GM13976 (cell line): ENCODE measurements around the gene NR6A1.

Experiments
- DNase-seq: peaks from one replicate; pipeline ENCODE4 v3.0.0; 2012; ENCODE audit warnings: low spot score
- in situ Hi-C: fragments of 300-500 bp; cut with MboI; formaldehyde crosslinking; loops from one replicate; pipeline ENCODE4 v1.12.0; 2022; ENCODE audit warnings: low sequenced_read_pairs, mixed read lengths, inconsistent platforms; ENCODE audit not compliant: unreplicated experiment
- TF ChIP-seq, protein P1 (sequence below): IDR thresholded peaks from 2 replicates; pipeline ENCODE4 v1.5.1; 2012; ENCODE audit warnings: borderline replicate concordance, mild to moderate bottlenecking; ENCODE audit not compliant: insufficient read depth; ENCODE audit errors: extremely low read depth, missing control alignments, control extremely low read depth

The NR6A1 gene

DNA sequence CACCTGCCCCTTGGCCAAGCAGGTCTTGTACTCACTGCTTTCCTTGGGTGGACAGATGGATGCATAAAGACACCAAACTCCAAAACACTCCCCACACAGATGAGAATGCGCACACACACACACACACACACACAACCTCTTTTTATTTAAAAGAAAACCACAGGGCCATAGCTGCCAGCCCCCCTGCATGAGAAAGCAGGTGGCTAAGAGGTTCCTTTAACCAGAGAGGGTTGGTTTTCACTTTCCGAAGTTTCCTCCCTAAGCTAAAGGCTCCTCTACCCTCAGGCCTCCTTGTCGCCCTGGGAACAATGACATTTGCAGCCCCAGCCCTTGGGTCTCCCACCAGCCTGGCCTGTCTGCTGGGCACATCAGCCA lies 275.0 kb downstream of the NR6A1 start:
- in situ Hi-C loops: no loop called here
- TF ChIP-seq, protein P1, sequence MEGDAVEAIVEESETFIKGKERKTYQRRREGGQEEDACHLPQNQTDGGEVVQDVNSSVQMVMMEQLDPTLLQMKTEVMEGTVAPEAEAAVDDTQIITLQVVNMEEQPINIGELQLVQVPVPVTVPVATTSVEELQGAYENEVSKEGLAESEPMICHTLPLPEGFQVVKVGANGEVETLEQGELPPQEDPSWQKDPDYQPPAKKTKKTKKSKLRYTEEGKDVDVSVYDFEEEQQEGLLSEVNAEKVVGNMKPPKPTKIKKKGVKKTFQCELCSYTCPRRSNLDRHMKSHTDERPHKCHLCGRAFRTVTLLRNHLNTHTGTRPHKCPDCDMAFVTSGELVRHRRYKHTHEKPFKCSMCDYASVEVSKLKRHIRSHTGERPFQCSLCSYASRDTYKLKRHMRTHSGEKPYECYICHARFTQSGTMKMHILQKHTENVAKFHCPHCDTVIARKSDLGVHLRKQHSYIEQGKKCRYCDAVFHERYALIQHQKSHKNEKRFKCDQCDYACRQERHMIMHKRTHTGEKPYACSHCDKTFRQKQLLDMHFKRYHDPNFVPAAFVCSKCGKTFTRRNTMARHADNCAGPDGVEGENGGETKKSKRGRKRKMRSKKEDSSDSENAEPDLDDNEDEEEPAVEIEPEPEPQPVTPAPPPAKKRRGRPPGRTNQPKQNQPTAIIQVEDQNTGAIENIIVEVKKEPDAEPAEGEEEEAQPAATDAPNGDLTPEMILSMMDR: no peak

DNA sequence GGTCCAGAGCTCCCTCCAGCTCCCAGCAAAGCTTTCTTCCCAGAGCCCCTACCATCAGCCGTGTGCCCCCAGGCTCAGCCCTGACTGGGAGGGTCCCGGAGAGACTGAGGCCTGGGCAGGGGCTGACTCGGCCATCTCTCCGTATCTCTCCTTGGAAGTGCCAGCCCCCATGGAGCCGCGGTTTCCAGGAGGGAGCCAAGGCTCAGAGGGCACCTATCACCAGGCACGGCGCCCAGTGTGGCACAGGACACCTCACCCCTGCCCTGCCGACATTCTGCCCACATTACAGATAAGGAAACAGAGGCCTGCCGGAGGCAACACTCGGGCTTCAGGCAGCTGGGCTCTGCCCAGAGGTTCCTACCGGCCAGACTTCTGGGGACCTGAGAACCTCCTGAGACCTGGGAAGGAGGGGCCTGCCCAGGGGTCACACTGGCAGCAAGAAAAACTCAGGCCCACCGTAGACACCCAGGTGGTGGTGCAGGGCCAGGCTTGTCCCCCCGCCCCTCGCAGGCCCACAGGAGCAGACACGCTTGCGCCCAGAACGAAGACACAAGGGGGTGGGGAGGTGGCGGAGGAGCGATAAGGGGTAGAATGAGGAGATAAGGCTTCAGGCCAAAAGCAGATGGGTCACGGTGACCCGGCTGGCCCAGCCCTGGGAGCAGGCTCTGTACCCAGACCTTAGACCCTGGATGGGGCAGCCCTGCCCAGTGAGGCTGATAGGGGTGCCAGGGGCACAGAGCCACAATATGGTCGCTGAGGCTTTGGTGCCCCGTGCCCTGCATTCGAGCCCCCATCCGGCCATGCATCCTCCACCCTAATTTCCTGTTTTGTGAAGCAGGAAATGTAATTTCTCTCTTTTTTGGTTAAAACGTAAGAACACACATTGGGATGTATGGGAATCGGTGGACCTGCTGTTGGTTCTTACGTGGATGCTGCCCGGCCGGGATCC lies 275.7 kb downstream of the NR6A1 start:
- no peak for DNase-seq
- TF ChIP-seq, protein P1: no peak
- in situ Hi-C loops: no loop called here

More for the DNA sequence above, 275.0 kb downstream of the NR6A1 start:
- DNase-seq: no peak

GRCh38 chr9:124493794-124494479 lies 277.2 kb downstream of the NR6A1 start:
- DNase-seq: peak; percentile 74
- in situ Hi-C loops: no loop called here
- TF ChIP-seq, protein P1: no peak

GRCh38 chr9:124493218-124493617 lies 277.9 kb downstream of the NR6A1 start:
- in situ Hi-C loops: no loop called here
- DNase-seq: no peak
- TF ChIP-seq, protein P1: no peak

- in situ Hi-C loops: no loop called here
- TF ChIP-seq, protein P1: no peak
- DNase-seq: no peak
Observed at GRCh38 chr9:124492818-124493217, 278.3 kb downstream of the NR6A1 start.

DNA sequence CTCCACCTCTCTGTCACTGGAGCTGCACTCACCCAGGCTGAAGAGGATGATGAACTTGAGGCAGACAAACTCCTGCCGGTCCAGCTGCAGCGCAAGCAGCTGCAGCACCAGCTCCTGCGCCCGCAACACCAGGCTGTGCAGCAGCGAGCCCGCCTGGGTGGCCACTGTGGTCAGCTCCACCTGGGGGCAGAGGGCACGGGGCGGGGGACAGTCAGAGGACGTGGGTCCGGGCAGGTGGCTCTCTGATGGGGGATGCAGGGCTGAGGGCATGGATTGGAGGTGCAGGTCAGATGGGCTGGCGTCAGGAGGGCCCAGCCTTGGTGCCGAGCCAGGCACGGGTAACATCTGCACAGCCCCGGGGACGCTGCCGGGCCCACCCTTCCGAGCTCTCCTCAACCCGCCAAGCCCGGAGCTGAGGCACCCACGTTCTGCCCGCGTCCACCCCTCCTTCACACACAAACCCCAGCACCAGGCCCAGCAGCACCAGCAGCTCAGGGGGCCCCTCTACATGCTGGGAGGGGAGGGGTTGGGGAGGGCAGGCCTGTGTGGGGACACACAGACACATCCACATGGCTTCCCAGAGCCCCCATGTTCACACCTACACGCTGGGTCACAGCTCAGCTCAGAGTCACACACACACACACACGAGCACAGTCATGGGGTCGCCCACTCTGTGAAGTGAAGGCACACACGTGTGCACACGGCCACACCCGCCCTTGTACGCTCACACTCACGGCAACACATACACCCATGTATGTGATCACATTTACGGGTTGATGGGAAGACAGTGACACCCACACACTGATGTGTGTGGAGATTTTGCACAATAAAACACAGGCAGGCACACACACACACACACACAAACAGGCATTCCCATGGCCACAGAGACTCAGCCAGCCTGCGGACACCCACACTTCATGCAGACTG lies 279.8 kb downstream of the NR6A1 start:
- DNase-seq: no peak
- in situ Hi-C loops: no loop called here
- TF ChIP-seq, protein P1: no peak
